ENCODE measurements around the gene FRY.

Gene FRY

DNA sequence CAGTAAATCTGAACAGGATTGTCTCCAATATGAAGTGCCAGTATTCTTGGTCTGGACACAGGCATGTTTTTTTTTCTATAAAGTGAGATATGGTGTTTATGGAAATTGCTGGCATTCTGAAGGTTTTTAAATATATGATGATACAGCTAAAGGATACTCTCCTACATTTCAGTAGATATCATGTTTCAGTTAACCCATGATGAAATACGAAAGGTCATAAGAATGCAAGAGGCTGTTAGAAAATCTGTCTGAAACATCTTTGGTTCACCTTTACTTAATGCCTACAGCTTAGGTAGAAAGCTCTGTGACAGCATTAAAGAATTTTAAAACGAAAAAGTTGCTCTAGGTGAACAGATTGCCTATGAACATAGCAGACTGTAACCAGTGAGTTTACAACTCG, 9.1 kb downstream of the FRY start:
- TF ChIP-seq, protein P1, sequence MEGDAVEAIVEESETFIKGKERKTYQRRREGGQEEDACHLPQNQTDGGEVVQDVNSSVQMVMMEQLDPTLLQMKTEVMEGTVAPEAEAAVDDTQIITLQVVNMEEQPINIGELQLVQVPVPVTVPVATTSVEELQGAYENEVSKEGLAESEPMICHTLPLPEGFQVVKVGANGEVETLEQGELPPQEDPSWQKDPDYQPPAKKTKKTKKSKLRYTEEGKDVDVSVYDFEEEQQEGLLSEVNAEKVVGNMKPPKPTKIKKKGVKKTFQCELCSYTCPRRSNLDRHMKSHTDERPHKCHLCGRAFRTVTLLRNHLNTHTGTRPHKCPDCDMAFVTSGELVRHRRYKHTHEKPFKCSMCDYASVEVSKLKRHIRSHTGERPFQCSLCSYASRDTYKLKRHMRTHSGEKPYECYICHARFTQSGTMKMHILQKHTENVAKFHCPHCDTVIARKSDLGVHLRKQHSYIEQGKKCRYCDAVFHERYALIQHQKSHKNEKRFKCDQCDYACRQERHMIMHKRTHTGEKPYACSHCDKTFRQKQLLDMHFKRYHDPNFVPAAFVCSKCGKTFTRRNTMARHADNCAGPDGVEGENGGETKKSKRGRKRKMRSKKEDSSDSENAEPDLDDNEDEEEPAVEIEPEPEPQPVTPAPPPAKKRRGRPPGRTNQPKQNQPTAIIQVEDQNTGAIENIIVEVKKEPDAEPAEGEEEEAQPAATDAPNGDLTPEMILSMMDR (IDR thresholded peaks at IDR 0.05; ENCODE audit: control extremely low read depth, extremely low read depth, low read depth, missing control alignments) = no peak
- ChIA-PET POLR2A (interaction anchor here (0.6 kb wide), 1 partner anchor 204 kb away, joined by 3 read pairs; no protein-coding TSS in a partner anchor), CTCF (interaction anchor here (0.7 to 2.1 kb wide), 5 partner anchors 8 to 131 kb away, joined by 3 to 11 read pairs (median 4); partner anchors contain the start of gene FRY)
- DNase-seq (ENCODE audit: extremely low spot score) = no peak

DNA sequence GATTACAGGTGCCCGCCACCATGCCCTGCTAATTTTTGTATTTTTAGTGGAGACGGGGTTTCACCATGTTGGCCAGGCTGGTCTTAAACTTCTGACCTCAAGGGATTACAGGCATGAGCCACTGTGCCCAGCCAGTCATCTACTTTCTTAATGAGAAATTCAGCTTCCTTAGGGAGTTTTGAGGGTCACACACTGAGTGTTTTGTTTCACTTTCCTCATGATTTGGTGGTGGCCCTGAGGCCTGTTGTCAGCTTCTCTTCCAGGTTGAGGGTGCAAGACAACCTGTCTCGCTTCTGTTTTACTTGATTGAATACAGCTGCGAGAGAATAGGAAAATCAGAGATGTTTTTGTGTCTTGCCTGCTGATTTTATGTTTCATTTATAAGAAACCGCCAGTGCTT, 9.9 kb downstream of the FRY start:
- TF ChIP-seq, protein P1 (IDR thresholded peaks at IDR 0.05; ENCODE audit: control extremely low read depth, extremely low read depth, low read depth, missing control alignments) = no peak
- DNase-seq (ENCODE audit: extremely low spot score) = peak; percentile 22
- ChIA-PET CTCF (interaction anchor here (0.7 to 2.1 kb wide), 6 partner anchors 9 to 132 kb away, joined by 3 to 11 read pairs (median 4); partner anchors contain the start of gene FRY), POLR2A (interaction anchor here (0.6 to 0.7 kb wide), 2 partner anchors 275 to 430 kb away, joined by 4 to 7 read pairs; no protein-coding TSS in a partner anchor)

- DNase-seq (ENCODE audit: extremely low spot score) = no peak
- CTCF ChIA-PET = interaction anchor here (1.4 to 2.1 kb wide), 4 partner anchors 10 to 24 kb away, joined by 3 to 11 read pairs (median 5); partner anchors contain the start of gene FRY
- POLR2A ChIA-PET = no interaction called here
- TF ChIP-seq, protein P1 (IDR thresholded peaks at IDR 0.05; ENCODE audit: control extremely low read depth, extremely low read depth, low read depth, missing control alignments) = no peak
These were observed 11.0 kb downstream of the FRY start for GRCh38 chr13:32042551-32042950.

DNA sequence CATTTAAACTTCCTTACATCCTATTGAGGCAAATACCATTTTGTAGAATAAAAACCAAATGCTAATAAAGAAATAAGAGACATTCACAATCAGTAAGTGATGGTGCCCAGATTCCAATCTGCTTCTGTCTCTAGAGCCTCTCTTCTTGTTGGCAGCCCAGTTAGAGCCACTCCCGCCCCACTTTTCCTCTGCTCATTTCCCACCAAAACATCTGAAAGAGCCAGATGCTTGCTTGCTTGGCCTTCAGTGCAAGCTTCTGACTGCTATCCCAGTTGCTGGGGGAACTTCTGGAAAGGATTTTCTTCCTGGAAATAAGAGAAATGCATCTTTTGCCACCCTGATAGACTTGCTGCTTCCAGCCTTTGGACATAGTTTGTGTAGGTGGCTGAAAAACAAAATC, 12.9 kb downstream of the FRY start:
- DNase-seq (ENCODE audit: extremely low spot score) = no peak
- TF ChIP-seq, protein P1 (IDR thresholded peaks at IDR 0.05; ENCODE audit: control extremely low read depth, extremely low read depth, low read depth, missing control alignments) = no peak
- ChIA-PET POLR2A (no interaction called here), CTCF (interaction anchor here (0.9 kb wide), 1 partner anchor 43 kb away, joined by 3 read pairs; no protein-coding TSS in a partner anchor)

- CTCF ChIA-PET = interaction anchor here (1.1 to 1.6 kb wide), 4 partner anchors 11 to 270 kb away, joined by 3 to 7 read pairs (median 3); partner anchors contain the start of genes BRCA2, FRY and ZAR1L
- TF ChIP-seq, protein P1 (IDR thresholded peaks at IDR 0.05; ENCODE audit: control extremely low read depth, extremely low read depth, low read depth, missing control alignments) = no peak
- POLR2A ChIA-PET = no interaction called here
- no peak for DNase-seq (ENCODE audit: extremely low spot score)
These were observed 14.0 kb downstream of the FRY start for GRCh38 chr13:32045537-32045936.

- CTCF ChIA-PET = interaction anchor here (1.1 to 1.6 kb wide), 4 partner anchors 12 to 269 kb away, joined by 3 to 7 read pairs (median 3); partner anchors contain the start of genes BRCA2, FRY and ZAR1L
- POLR2A ChIA-PET = no interaction called here
- DNase-seq (ENCODE audit: extremely low spot score) = no peak
- TF ChIP-seq, protein P1 (IDR thresholded peaks at IDR 0.05; ENCODE audit: control extremely low read depth, extremely low read depth, low read depth, missing control alignments) = no peak
These were observed 14.6 kb downstream of the FRY start for GRCh38 chr13:32045982-32046785.

Measured in GM10248 (cell line).